Ishikawa (cell line): Measurements from ENCODE around the gene DAW1.
A peak's percentile ranks its signal among the peaks of the same experiment; 100 is the strongest.

Experiments
- CEBPB ChIP-seq: IDR thresholded peaks from 2 replicates; pipeline ENCODE4 v1.6.1; 2012
- CREB1 ChIP-seq: IDR thresholded peaks from 2 replicates; pipeline ENCODE4 v1.6.1; 2012; ENCODE audit warnings: low read depth
- EGR1 ChIP-seq: IDR thresholded peaks from 2 replicates; pipeline ENCODE4 v1.6.1; 2012
- EP300 ChIP-seq: IDR thresholded peaks from 2 replicates; pipeline ENCODE4 v1.6.1; 2012; ENCODE audit warnings: borderline replicate concordance
- FOXM1 ChIP-seq: IDR thresholded peaks from 2 replicates; pipeline ENCODE4 v1.6.1; 2012; ENCODE audit warnings: low read depth, borderline replicate concordance
- NFIC ChIP-seq: IDR thresholded peaks from 2 replicates; pipeline ENCODE4 v1.6.1; 2012
- RAD21 ChIP-seq: IDR thresholded peaks from 2 replicates; pipeline ENCODE4 v1.6.1; 2012; ENCODE audit warnings: low read depth
- TAF1 ChIP-seq: IDR thresholded peaks from 2 replicates; pipeline ENCODE4 v1.6.1; 2012; ENCODE audit warnings: low read depth, mild to moderate bottlenecking
- TCF12 ChIP-seq: IDR thresholded peaks from 2 replicates; pipeline ENCODE4 v1.6.1; 2012; ENCODE audit warnings: low read depth
- TEAD4 ChIP-seq: IDR thresholded peaks from 2 replicates; pipeline ENCODE4 v1.6.1; 2012
- YY1 ChIP-seq: IDR thresholded peaks from 2 replicates; pipeline ENCODE4 v1.6.1; 2012; ENCODE audit warnings: low read depth
- ZBTB7A ChIP-seq: IDR thresholded peaks from 2 replicates; pipeline ENCODE4 v1.6.1; 2012; ENCODE audit warnings: low read depth
- TF ChIP-seq, protein P1 (sequence below): IDR thresholded peaks from 2 replicates; pipeline ENCODE4 v1.6.1; 2012; ENCODE audit warnings: low read depth, mild to moderate bottlenecking
- TF ChIP-seq, protein P2 (sequence below): IDR thresholded peaks from 2 replicates; pipeline ENCODE4 v1.6.1; 2012
- TF ChIP-seq, protein P3 (sequence below): IDR thresholded peaks from 2 replicates; pipeline ENCODE4 v1.6.1; 2012

DAW1 gene

GRCh38 chr2:227932001-227932400 is 60.6 kb downstream of the DAW1 start:
- TF ChIP-seq TCF12 (no peak), EGR1 (no peak), YY1 (no peak)
- TF ChIP-seq, protein P1, sequence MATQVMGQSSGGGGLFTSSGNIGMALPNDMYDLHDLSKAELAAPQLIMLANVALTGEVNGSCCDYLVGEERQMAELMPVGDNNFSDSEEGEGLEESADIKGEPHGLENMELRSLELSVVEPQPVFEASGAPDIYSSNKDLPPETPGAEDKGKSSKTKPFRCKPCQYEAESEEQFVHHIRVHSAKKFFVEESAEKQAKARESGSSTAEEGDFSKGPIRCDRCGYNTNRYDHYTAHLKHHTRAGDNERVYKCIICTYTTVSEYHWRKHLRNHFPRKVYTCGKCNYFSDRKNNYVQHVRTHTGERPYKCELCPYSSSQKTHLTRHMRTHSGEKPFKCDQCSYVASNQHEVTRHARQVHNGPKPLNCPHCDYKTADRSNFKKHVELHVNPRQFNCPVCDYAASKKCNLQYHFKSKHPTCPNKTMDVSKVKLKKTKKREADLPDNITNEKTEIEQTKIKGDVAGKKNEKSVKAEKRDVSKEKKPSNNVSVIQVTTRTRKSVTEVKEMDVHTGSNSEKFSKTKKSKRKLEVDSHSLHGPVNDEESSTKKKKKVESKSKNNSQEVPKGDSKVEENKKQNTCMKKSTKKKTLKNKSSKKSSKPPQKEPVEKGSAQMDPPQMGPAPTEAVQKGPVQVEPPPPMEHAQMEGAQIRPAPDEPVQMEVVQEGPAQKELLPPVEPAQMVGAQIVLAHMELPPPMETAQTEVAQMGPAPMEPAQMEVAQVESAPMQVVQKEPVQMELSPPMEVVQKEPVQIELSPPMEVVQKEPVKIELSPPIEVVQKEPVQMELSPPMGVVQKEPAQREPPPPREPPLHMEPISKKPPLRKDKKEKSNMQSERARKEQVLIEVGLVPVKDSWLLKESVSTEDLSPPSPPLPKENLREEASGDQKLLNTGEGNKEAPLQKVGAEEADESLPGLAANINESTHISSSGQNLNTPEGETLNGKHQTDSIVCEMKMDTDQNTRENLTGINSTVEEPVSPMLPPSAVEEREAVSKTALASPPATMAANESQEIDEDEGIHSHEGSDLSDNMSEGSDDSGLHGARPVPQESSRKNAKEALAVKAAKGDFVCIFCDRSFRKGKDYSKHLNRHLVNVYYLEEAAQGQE, result no peak

DNA sequence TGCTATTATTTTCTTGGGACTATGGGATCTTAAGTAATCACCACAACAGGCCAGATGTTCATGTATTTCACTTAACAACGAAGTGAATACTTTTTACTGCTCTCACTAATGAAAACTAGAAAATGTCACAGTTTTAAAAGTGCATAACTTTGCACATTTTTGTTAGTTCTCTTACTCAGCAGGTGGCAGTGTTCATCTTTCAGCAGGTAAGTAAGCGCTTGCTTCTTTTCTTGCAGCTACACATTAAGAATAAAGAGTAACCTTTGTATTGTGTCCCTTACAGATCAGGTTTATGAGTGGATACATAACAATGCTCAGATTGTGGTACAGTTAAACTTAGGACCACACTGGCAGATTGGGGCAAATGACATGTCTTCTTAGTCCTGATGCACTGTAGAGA is 61.0 kb downstream of the DAW1 start:
- TF ChIP-seq, protein P2, sequence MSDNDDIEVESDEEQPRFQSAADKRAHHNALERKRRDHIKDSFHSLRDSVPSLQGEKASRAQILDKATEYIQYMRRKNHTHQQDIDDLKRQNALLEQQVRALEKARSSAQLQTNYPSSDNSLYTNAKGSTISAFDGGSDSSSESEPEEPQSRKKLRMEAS, result no peak
- 0 out of 2 replicates have a peak, but pooled peaks have one; percentile 5 for TF ChIP-seq RAD21
- TF ChIP-seq, protein P1, result no peak

DNA sequence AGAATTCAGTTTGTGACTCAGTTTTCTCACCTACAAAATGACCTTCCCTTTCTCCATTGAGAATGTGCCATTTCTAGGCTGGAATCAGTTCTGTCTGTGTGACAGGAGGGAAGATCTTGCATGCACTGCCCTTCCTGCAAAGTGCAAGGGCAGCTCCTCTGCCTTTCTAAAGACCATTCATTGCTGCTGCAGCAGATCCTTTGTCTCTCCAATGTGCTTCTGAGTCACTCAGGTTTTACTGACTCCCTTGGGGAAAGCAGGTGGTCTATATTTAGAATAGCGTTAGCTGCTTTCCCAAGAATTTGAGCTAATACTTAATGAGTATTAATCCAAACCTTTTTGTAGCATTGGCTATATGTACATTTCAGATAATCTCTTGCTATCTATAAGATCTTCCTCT is 62.5 kb downstream of the DAW1 start:
- TF ChIP-seq FOXM1, result no peak
- TF ChIP-seq, protein P3, sequence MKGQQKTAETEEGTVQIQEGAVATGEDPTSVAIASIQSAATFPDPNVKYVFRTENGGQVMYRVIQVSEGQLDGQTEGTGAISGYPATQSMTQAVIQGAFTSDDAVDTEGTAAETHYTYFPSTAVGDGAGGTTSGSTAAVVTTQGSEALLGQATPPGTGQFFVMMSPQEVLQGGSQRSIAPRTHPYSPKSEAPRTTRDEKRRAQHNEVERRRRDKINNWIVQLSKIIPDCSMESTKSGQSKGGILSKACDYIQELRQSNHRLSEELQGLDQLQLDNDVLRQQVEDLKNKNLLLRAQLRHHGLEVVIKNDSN, result no peak
- no peak for TF ChIP-seq TAF1
- TF ChIP-seq NFIC, result no peak
- TF ChIP-seq, protein P1, result no peak
- TF ChIP-seq EGR1, result no peak

GRCh38 chr2:227939271-227940027 is 68.0 kb downstream of the DAW1 start:
- TF ChIP-seq ZBTB7A, result no peak
- peak; percentile 70 for TF ChIP-seq RAD21
- TF ChIP-seq TEAD4, result peak; percentile 74

GRCh38 chr2:227942021-227942420 is 70.6 kb downstream of the DAW1 start:
- TF ChIP-seq TCF12 (no peak), FOXM1 (no peak), NFIC (no peak), RAD21 (no peak), EP300 (no peak)

- TF ChIP-seq TCF12 (no peak), FOXM1 (no peak), CEBPB (no peak), ZBTB7A (no peak), RAD21 (no peak), CREB1 (no peak), EP300 (no peak)
- TF ChIP-seq, protein P1, result no peak
These were observed 71.5 kb downstream of the DAW1 start for GRCh38 chr2:227942965-227943364.
